Keratinocyte (primary cell): ENCODE results near the gene RABL3.

Experiments
- EZH2 ChIP-seq: IDR thresholded peaks from one replicate; pipeline ENCODE4 v1.6.1; 2012; ENCODE audit warnings: inconsistent platforms, mild to moderate bottlenecking, low read length, moderate library complexity
- TF ChIP-seq, protein P1 (sequence below), 3 experiments: IDR thresholded peaks in 1 of 3; conservative IDR thresholded peaks in 1 of 3; optimal IDR thresholded peaks in 1 of 3; 2 replicates in 2 of 3; 3 replicates in 1 of 3; pipeline versions ENCODE3 to v1.5.1; 2011; ENCODE audit warnings: low read length in 3 of 3, mild to moderate bottlenecking in 3 of 3, moderate library complexity in 2 of 3, control low read depth in 1 of 3, inconsistent platforms in 1 of 3; ENCODE audit not compliant: insufficient read depth in 2 of 3; ENCODE audit errors: extremely low read depth in 1 of 3

DNA sequence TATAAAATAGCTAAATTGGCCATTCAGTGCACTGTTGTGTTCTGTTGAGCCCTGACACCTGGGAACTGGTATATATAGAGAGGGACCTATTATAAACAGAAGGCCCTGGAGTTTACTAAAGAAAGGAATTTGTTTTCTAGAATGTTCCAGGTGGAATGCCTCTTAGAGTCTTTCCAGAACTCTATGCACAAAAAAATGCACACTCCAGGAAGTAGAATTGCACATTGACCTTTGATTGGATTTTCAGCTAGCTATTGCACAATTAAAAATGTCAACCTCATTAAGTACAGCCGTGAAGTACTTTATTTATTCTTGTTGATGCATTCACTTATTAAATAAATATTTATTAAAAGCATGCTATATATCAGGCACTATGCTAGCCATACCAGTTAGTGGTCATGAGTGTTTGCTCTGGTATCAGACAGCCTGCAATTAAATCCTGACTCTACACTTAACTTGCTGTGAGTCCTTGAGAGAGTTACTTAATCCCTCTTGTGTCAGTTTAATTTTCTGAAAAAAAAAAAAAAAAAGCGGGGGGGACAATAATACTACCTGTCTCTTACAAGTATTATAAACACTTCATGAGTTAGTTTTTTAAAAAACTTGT is 105.4 kb downstream of the RABL3 start:
- TF ChIP-seq EZH2, result no peak
- TF ChIP-seq, protein P1, sequence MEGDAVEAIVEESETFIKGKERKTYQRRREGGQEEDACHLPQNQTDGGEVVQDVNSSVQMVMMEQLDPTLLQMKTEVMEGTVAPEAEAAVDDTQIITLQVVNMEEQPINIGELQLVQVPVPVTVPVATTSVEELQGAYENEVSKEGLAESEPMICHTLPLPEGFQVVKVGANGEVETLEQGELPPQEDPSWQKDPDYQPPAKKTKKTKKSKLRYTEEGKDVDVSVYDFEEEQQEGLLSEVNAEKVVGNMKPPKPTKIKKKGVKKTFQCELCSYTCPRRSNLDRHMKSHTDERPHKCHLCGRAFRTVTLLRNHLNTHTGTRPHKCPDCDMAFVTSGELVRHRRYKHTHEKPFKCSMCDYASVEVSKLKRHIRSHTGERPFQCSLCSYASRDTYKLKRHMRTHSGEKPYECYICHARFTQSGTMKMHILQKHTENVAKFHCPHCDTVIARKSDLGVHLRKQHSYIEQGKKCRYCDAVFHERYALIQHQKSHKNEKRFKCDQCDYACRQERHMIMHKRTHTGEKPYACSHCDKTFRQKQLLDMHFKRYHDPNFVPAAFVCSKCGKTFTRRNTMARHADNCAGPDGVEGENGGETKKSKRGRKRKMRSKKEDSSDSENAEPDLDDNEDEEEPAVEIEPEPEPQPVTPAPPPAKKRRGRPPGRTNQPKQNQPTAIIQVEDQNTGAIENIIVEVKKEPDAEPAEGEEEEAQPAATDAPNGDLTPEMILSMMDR (optimal IDR thresholded peaks at IDR 0.05 in 1 of 3, IDR thresholded peaks at IDR 0.05 in 1 of 3, conservative IDR thresholded peaks at IDR 0.05 in 1 of 3; ENCODE audit: extremely low read depth in 1 of 3, insufficient read depth in 2 of 3, low read length in 3 of 3), result no peak
